NCI-H1694 treated with DMSO at 0.1 percent for 48 hours (cell line): ENCODE measurements around the gene EYA3.

Experiments used
- DNase-seq: peaks from one replicate; lab custom pipeline; 2025; lab: John Stamatoyannopoulos, UW

Gene EYA3, protein sequence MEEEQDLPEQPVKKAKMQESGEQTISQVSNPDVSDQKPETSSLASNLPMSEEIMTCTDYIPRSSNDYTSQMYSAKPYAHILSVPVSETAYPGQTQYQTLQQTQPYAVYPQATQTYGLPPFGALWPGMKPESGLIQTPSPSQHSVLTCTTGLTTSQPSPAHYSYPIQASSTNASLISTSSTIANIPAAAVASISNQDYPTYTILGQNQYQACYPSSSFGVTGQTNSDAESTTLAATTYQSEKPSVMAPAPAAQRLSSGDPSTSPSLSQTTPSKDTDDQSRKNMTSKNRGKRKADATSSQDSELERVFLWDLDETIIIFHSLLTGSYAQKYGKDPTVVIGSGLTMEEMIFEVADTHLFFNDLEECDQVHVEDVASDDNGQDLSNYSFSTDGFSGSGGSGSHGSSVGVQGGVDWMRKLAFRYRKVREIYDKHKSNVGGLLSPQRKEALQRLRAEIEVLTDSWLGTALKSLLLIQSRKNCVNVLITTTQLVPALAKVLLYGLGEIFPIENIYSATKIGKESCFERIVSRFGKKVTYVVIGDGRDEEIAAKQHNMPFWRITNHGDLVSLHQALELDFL

DNA sequence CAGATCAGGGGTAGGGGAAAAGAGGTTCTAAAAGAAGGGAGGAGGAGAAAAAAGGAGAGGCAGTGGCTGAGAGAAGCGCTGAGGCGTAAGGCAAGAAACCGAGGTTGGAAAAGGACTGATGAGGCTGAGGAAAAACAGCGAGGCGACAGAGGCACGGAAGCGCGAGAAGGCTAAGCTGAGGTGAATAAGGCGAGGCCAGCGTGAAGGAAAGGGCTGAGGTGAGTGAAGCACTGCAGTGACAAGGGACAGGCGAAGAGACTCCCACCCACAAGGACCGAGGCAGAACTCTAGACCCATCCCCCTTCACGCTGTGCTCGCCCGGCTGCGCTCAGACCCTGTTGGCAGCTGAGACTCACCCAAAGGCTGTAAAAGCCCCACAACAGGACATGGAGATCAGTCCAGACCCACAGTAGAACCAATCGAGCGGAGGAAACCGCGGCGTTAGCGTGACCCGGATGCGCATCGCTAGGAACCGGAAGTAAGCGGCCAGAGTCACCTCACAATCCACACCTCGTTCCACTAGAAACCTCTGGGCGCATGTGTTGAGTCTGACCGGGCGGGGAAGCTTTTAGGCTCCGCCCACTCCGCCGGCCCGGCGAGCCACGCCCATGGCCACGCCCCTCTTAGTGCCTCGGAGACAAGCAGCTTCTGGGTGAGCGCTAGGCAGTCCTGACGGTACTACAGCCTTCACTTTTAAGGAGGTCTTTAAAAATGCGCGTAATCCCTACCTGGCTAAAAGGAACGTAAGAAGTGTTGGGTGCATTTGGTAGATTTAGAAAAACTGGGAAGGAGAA lies at the start of gene EYA3:
Gene EYA3, minus strand, starts transcription at position 443 of the 794 bp plus-strand sequence. CDS start 30,584 bp downstream, outside the sequence.
- DNase-seq = peak; percentile 93

- no peak for DNase-seq
Measured at GRCh38 chr1:28136922-28137613, 48.7 kb upstream of the EYA3 start.

DNA sequence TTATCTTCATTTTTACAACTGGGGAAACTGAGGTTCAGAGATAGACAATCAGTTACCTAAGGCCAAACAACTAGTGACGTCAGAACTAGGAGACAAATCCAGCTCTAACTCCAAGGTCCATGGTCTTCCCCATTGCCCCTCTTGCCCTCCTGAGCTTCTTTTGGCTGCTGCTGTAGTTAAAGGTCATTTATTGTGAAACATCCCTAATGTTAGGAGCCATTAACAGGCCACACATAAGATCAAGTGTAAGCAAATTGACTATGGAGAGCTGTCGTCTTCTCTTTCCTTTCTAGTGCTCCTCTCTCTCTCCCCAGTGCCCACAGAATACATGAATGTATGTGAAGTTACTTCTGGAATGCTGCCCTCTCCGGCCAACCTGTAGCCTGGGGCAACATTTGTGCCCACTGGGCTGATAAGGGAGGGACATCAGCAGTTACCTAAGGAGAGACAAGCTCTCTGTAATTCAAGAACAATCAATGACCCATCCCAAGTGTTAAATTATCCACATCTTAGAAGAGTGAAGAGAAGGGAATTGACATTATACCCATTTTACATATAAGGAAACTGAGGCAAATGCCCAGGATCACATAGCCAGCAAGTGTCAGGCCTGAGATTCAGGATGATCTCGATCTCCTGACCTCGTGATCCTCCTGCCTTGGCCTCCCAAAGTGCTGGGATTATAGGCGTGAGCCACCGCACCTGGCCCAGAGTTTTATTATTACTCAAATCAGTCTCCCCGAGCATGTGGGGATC lies 47.9 kb upstream of the EYA3 start:
- DNase-seq = no peak

DNA sequence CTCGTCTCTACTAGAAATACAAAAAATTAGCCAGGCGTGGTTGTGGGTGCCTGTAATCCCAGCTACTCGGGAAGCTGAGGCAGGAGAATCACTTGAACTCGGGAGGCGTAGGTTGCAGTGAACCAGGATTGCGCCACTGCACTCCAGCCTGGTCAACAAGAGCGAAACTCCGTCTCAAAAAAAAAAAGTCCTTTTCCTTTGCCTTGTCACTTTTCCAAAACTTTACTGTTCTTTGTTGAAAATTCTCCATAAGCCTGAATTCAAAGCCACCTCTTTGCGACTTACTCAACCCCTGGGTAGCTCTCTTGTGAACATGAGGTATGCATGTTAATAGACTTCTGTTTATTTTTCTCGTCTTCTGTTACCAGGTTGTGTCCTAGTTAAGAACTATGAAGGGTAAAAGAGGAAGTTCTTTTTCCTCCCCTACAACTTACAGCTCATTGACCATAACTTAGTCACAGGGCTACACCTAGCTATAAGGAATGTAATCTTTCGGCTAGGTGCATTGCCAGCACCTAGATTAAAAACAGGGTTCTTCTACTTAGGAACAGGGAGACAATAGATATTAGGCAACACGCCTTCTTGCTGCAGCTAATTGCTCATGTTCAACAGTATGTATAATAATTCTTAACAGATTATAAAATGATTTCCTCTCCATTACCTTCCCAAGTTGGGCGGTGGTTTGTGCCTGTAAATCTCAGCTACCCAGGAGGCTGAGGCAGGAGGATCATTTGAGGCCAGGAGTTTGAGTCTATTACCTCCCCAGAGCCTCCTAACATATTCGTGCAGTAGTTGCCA lies 47.2 kb upstream of the EYA3 start:
- no peak for DNase-seq

DNA sequence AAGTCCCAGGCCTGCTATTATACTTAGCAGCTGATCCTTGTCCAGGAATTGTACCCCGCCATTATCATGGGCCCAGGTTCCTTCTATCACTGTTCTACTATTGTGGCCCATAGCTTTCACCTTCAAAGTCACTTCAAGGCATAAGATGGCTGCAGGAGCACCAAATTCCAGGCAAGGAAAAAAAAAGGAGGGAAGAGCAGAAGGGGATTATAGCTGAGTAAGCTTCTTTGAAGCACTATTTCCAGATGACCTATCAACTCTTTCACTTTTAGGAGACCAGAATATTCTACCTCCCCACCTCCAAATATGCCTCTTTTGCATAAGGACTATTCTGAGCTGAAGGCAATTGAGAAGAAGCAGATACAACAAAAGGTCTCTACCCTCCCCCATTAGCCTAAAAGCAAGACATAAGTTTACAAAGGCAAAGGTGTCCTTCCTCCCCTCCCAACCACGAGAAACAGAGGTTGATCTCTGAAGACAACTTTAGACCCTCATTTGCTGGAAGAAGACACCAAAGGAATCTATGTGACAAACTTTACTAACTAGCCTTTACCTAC lies 46.3 kb upstream of the EYA3 start:
- no peak for DNase-seq

GRCh38 chr1:28132171-28133167 lies 44.1 kb upstream of the EYA3 start:
- no peak for DNase-seq

- no peak for DNase-seq
Measured at GRCh38 chr1:28130901-28131300, 42.5 kb upstream of the EYA3 start.

GRCh38 chr1:28129150-28129549 lies 40.7 kb upstream of the EYA3 start:
- DNase-seq = no peak

GRCh38 chr1:28127617-28128257 lies 39.3 kb upstream of the EYA3 start:
- DNase-seq = no peak

DNA sequence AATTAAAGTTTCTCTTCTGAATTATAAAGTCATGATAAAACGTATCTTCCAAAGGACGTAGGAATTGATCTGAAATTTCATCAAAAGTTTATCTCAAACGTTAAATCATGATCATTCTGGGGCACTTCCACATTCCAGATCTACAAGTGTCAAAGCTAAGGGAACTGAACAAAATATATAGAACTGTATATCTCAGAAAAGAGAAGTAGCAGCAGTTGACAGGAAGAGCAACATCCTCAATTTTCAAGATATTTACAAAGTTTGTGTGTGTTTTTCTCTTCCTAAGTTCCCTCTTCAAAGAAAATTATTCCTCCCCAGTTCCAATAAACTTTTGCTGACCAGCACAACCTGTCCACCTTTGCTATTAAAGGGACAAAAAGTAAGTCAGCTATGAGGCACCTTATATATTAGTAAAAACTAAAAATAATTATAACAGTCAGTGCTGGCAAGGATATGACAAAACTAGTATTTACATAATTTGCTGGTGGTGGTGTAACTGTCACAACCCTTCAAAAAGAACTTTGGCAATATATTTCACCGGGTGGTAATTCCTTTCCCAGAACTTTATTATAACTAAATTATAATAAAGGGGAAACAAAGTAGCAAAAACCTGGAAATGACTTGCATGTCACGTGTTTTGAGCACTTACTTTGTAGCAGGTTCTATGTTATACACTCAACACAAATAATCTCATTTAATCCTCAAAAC lies 38.5 kb upstream of the EYA3 start:
- no peak for DNase-seq

DNA sequence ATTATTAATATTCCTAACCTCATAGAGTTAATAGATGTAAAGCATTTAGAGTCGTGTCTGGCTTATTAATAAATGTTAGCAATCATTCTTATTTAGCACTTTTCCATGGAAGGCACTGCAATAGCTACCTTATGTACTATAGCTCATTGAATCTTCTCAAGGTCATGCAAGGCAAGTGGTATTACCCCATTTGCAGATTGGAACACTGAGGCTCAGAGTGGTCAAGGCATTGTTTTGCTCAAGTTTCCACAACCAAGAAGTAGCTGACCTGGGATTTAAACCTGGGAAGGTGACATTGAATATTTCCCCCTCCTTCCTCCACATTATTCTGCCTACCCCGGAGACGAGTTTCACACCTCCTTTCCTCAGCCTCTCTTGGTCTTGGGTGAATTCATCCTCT lies 37.8 kb upstream of the EYA3 start:
- DNase-seq = no peak

- no peak for DNase-seq
Measured at GRCh38 chr1:28123461-28123961, 35.1 kb upstream of the EYA3 start.

DNA sequence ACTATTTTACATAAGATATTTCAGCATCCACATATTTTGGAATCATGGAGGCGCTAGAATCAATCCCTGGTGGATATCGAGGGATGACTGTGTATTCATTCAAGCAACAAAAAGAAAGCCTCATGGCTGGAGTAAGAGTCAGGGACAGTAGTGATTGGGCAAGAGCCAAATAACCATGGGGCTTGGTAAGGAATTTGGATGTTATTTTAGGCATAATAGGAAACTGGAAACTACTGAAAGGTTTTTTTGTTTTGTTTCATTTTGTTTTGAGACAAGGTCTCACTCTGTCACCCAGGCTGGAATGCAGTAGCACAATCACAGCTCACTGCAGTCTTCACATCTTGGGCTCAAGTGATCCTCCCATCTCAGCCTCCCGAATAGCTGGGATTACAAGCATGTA lies 33.8 kb upstream of the EYA3 start:
- DNase-seq = no peak

DNA sequence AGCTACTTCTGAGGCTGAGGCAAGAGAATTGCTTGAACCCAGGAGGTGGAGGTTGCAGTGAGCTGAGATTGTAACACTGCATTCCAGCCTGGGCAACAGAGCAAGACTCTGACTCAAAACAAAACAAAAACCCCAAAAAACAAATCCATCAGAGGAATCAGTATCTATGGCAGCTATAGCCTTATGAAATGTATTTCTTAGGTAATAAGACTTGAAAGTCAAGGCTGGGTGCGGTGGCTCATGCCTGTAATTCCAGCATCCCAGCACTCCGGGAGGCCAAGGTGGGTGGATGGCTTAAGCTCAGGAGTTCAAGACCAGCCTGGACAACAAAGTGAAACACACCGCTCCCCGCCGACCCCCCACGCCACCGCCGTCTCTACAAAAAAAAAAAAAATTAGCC lies 31.1 kb upstream of the EYA3 start:
- no peak for DNase-seq

- no peak for DNase-seq
Measured at GRCh38 chr1:28118640-28119307, 30.4 kb upstream of the EYA3 start.

- DNase-seq = no peak
Measured at GRCh38 chr1:28115267-28115666, 26.9 kb upstream of the EYA3 start.

- no peak for DNase-seq
Measured at GRCh38 chr1:28114844-28115243, 26.4 kb upstream of the EYA3 start.
